ENCODE data around the gene IDUA.
"Not testable (repeated sequence)": the region's sequence is repeated elsewhere in the genome, so short reads cannot be mapped to it uniquely, and the experiment has no call there.

Gene IDUA

GRCh38 chr4:967113-968104 lies 19.4 kb upstream of the IDUA start:
- no peak for DNase-seq

GRCh38 chr4:968221-968620 lies 18.6 kb upstream of the IDUA start:
- DNase-seq = no peak

GRCh38 chr4:968621-969394 lies 18.0 kb upstream of the IDUA start:
- DNase-seq = no peak

- peak; percentile 74 to 78 for DNase-seq
These were observed 16.6 kb upstream of the IDUA start for GRCh38 chr4:970046-970745.

- peak in 1 of 2 donors; percentile 6 for DNase-seq
These were observed 15.9 kb upstream of the IDUA start for GRCh38 chr4:970854-971520.

- DNase-seq = no peak
These were observed 15.0 kb upstream of the IDUA start for GRCh38 chr4:971666-972500.

GRCh38 chr4:972651-973424 lies 14.0 kb upstream of the IDUA start:
- peak; percentile 45 to 66 for DNase-seq

GRCh38 chr4:973431-974397 lies 13.1 kb upstream of the IDUA start, which contains the start of gene DGKQ:
DGKQ (minus strand) TSS chr4:973569; CDS start chr4:973482, 87 bp downstream.
- DNase-seq = peak; percentile 92 to 93

GRCh38 chr4:974668-975067 lies 12.2 kb upstream of the IDUA start:
- no peak for DNase-seq

GRCh38 chr4:976016-976415 lies 10.8 kb upstream of the IDUA start:
- not testable (repeated sequence) for DNase-seq

GRCh38 chr4:978957-979701 lies 7.7 kb upstream of the IDUA start:
- no peak for DNase-seq

GRCh38 chr4:982291-982690 lies 4.6 kb upstream of the IDUA start:
- DNase-seq = no peak

GRCh38 chr4:982814-983213 lies 4.0 kb upstream of the IDUA start:
- DNase-seq = no peak

- no peak for DNase-seq
These were observed 2.3 kb upstream of the IDUA start for GRCh38 chr4:984336-985054.

- peak; percentile 71 for DNase-seq
These were observed 1.6 kb upstream of the IDUA start for GRCh38 chr4:985123-985830.

GRCh38 chr4:986428-986878 lies 391 bp upstream of the IDUA start:
- no peak for DNase-seq
